IMR-90 (cell line): Measurements from ENCODE around the gene NTM.

Experiments used
- BHLHE40 ChIP-seq: fragments of 150-350 bp; IDR thresholded peaks from 2 replicates; pipeline ENCODE4 v1.6.1; 2016; ENCODE audit warnings: mild to moderate bottlenecking, low read depth, low read length
- CEBPB ChIP-seq: IDR thresholded peaks from 2 replicates; pipeline ENCODE4 v1.6.1; 2012; ENCODE audit warnings: low read depth, low read length, improper control_type of control experiment
- CHD1 ChIP-seq: IDR thresholded peaks from 2 replicates; pipeline ENCODE4 v1.6.1; 2012; ENCODE audit warnings: low read depth, low read length, improper control_type of control experiment
- FOS ChIP-seq: fragments of 150-350 bp; IDR thresholded peaks from 2 replicates; pipeline ENCODE4 v1.6.1; 2016; ENCODE audit warnings: low read depth, low read length
- MAFK ChIP-seq: IDR thresholded peaks from 2 replicates; pipeline ENCODE4 v1.6.1; 2012; ENCODE audit warnings: low read depth, low read length, improper control_type of control experiment
- MXI1 ChIP-seq: IDR thresholded peaks from 2 replicates; pipeline ENCODE4 v1.6.1; 2012; ENCODE audit warnings: low read depth, mild to moderate bottlenecking, low read length, moderate library complexity, borderline replicate concordance
- NFE2L2 ChIP-seq: fragments of 150-350 bp; IDR thresholded peaks from 2 replicates; pipeline ENCODE4 v1.6.1; 2016; ENCODE audit warnings: low read depth, mild to moderate bottlenecking, low read length
- POLR2A ChIP-seq: IDR thresholded peaks from 2 replicates; pipeline ENCODE4 v1.6.1; 2012; ENCODE audit warnings: mild to moderate bottlenecking, low read depth, low read length
- RAD21 ChIP-seq: IDR thresholded peaks from 2 replicates; pipeline ENCODE4 v1.6.1; 2012; ENCODE audit warnings: low read length, improper control_type of control experiment
- RCOR1 ChIP-seq: IDR thresholded peaks from 2 replicates; pipeline ENCODE4 v1.6.1; 2012; ENCODE audit warnings: mild to moderate bottlenecking, low read length, improper control_type of control experiment; ENCODE audit not compliant: insufficient replicate concordance
- SMC3 ChIP-seq: fragments of 150-350 bp; IDR thresholded peaks from 2 replicates; pipeline ENCODE4 v1.6.1; 2016; ENCODE audit warnings: low read depth, mild to moderate bottlenecking, antibody characterized with exemption, low read length, moderate library complexity
- TF ChIP-seq, protein P1 (sequence below): conservative IDR thresholded peaks from 2 replicates; pipeline ENCODE4 v1.5.1; 2012; ENCODE audit warnings: mild to moderate bottlenecking, low read depth, low read length, improper control_type of control experiment
- TF ChIP-seq, protein P2 (sequence below): fragments of 150-350 bp; IDR thresholded peaks from 2 replicates; pipeline ENCODE4 v1.6.1; 2017; ENCODE audit warnings: mild to moderate bottlenecking, antibody characterized with exemption, low read length, low read depth

DNA sequence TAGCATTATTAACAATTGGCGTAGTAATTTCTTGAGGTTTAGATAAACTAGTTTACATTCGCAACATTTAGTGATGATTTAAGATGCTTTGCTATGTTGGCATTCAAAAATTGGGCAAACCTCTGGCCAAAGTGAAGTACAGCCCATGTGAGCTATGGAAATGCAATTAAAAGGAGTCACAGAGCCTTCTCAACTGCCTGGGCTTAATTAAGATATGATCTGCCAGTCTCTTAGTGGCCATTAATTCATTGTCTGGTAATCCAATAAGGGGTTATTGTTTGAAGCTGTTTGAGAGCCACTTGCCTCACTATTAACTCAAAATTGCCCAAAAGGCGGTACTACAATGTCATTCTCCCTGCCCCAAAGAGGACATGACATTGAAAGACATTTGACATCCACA, 608.9 kb downstream of the NTM start:
- TF ChIP-seq CEBPB, result no peak
- TF ChIP-seq, protein P1, sequence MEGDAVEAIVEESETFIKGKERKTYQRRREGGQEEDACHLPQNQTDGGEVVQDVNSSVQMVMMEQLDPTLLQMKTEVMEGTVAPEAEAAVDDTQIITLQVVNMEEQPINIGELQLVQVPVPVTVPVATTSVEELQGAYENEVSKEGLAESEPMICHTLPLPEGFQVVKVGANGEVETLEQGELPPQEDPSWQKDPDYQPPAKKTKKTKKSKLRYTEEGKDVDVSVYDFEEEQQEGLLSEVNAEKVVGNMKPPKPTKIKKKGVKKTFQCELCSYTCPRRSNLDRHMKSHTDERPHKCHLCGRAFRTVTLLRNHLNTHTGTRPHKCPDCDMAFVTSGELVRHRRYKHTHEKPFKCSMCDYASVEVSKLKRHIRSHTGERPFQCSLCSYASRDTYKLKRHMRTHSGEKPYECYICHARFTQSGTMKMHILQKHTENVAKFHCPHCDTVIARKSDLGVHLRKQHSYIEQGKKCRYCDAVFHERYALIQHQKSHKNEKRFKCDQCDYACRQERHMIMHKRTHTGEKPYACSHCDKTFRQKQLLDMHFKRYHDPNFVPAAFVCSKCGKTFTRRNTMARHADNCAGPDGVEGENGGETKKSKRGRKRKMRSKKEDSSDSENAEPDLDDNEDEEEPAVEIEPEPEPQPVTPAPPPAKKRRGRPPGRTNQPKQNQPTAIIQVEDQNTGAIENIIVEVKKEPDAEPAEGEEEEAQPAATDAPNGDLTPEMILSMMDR, result no peak
- no peak for TF ChIP-seq BHLHE40
- no peak for TF ChIP-seq POLR2A
- TF ChIP-seq RAD21, result no peak
- no peak for TF ChIP-seq MXI1
- TF ChIP-seq, protein P2, sequence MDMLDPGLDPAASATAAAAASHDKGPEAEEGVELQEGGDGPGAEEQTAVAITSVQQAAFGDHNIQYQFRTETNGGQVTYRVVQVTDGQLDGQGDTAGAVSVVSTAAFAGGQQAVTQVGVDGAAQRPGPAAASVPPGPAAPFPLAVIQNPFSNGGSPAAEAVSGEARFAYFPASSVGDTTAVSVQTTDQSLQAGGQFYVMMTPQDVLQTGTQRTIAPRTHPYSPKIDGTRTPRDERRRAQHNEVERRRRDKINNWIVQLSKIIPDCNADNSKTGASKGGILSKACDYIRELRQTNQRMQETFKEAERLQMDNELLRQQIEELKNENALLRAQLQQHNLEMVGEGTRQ, result no peak
- TF ChIP-seq FOS, result no peak
- no peak for TF ChIP-seq NFE2L2
- no peak for TF ChIP-seq CHD1
- TF ChIP-seq SMC3, result no peak
- no peak for TF ChIP-seq RCOR1
- no peak for TF ChIP-seq MAFK
